ENCODE data around the gene DCLK1. TPM values are rescaled to one million over a fixed set of nuclear protein-coding genes. Genes with fewer than 3 reads are reported as not detected.

The DCLK1 gene
- total RNA-seq, 1 donor from 2014 or later, result 6.4 TPM

DNA sequence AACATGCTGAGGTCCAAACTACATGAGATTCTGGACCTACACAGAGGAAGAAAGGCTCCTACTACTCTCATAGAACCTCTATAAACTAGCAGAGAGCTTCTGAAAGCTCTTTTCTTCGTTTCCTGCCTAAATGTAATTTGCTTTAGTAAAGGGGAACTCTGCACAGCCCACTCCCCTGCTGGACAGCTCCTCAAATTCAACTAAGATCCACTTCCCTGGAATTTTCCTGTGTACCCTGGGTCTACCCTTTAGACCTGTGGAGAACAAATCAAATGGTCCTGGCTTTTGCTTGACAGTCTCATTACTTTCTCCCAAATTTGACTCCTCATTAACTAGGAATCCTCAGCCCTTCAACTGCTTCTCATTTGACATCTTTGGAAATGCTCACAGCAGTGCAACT is 3.5 kb upstream of the DCLK1 start:
- Histone ChIP-seq H3F3A (ENCODE audit: low read depth) (no peaks in the 10 kb centered on the region), H4K20me1 (ENCODE audit: low read depth) (no peaks in the 10 kb centered on the region), H3K36me3 (no peaks in the 10 kb centered on the region), H3K4me2 (no peak overlapping the region), H2AFZ (replicated peaks) (no peak overlapping the region), H3K27me3 (peaks cover 46% of the 10 kb centered on the region), H3K4me1 (no peaks in the 10 kb centered on the region), H3K9me3 (ENCODE audit: low read depth) (no peaks in the 10 kb centered on the region), H3K27ac (no peak overlapping the region), H3K4me3 (no peak overlapping the region), H3K79me2 (ENCODE audit: low read depth) (no peaks in the 10 kb centered on the region), H3K9ac (no peak overlapping the region)
- Mint-ChIP-seq H3K9me3 (no peaks in the 10 kb centered on the region), H3K4me3 (no peak overlapping the region), H3K27me3 (ENCODE audit: insufficient read depth, low read depth) (peaks cover 3% of the 10 kb centered on the region), H3K27ac (no peak overlapping the region), H3K36me3 (no peaks in the 10 kb centered on the region), H3K4me1 (peaks cover 7% of the 10 kb centered on the region)
- TF ChIP-seq EZH2 (IDR thresholded peaks at IDR 0.05), result no peak
- TF ChIP-seq CTCF (IDR thresholded peaks at IDR 0.05), result no peak
- peak; percentile 10 for DNase-seq (ENCODE audit: low spot score)

GRCh38 chr13:36133950-36134626 is 2.9 kb upstream of the DCLK1 start:
- no peaks in the 10 kb centered on the region for H4K20me1 ChIP-seq (ENCODE audit: low read depth)
- Mint-ChIP-seq H3K4me1 (peaks cover 7% of the 10 kb centered on the region), H3K27me3 (ENCODE audit: insufficient read depth, low read depth) (peaks cover 3% of the 10 kb centered on the region), H3K27ac (no peak overlapping the region), H3K9me3 (no peaks in the 10 kb centered on the region), H3K4me3 (no peak overlapping the region), H3K36me3 (no peaks in the 10 kb centered on the region)
- no peak overlapping the region for H3K9ac ChIP-seq
- no peaks in the 10 kb centered on the region for H3K79me2 ChIP-seq (ENCODE audit: low read depth)
- H3K27me3 ChIP-seq, result peaks cover 52% of the 10 kb centered on the region
- H3F3A ChIP-seq (ENCODE audit: low read depth), result no peaks in the 10 kb centered on the region
- no peak for TF ChIP-seq EZH2 (IDR thresholded peaks at IDR 0.05)
- TF ChIP-seq CTCF (IDR thresholded peaks at IDR 0.05), result no peak
- TF ChIP-seq EZH2phosphoT487 (IDR thresholded peaks at IDR 0.05), result no peak
- H3K4me3 ChIP-seq, result no peak overlapping the region
- H2AFZ ChIP-seq (replicated peaks), result no peak overlapping the region
- no peak overlapping the region for H3K27ac ChIP-seq
- H3K9me3 ChIP-seq (ENCODE audit: low read depth), result no peaks in the 10 kb centered on the region
- no peak for DNase-seq (ENCODE audit: low spot score)
- no peaks in the 10 kb centered on the region for H3K36me3 ChIP-seq
- H3K4me1 ChIP-seq, result no peaks in the 10 kb centered on the region
- no peak overlapping the region for H3K4me2 ChIP-seq

GRCh38 chr13:36132376-36132775 is 1.2 kb upstream of the DCLK1 start:
- Histone ChIP-seq H3K36me3 (no peaks in the 10 kb centered on the region), H3F3A (ENCODE audit: low read depth) (no peaks in the 10 kb centered on the region), H2AFZ (replicated peaks) (no peak overlapping the region), H3K9ac (no peak overlapping the region), H3K27me3 (peaks cover 69% of the 10 kb centered on the region), H3K79me2 (ENCODE audit: low read depth) (no peaks in the 10 kb centered on the region), H3K27ac (no peak overlapping the region), H4K20me1 (ENCODE audit: low read depth) (no peaks in the 10 kb centered on the region), H3K4me3 (no peak overlapping the region), H3K9me3 (ENCODE audit: low read depth) (no peaks in the 10 kb centered on the region), H3K4me1 (no peaks in the 10 kb centered on the region), H3K4me2 (no peak overlapping the region)
- Mint-ChIP-seq H3K4me1 (peaks cover 7% of the 10 kb centered on the region), H3K27ac (no peak overlapping the region), H3K27me3 (ENCODE audit: insufficient read depth, low read depth) (peaks cover 3% of the 10 kb centered on the region), H3K9me3 (no peaks in the 10 kb centered on the region), H3K36me3 (no peaks in the 10 kb centered on the region), H3K4me3 (peak overlapping the region; percentile 85)
- no peak for DNase-seq (ENCODE audit: low spot score)
- TF ChIP-seq EZH2phosphoT487 (IDR thresholded peaks at IDR 0.05) (no peak), EZH2 (IDR thresholded peaks at IDR 0.05) (no peak), CTCF (IDR thresholded peaks at IDR 0.05) (no peak)
